ENCODE measurements around the gene ACACB. TPM values are rescaled to one million over a fixed set of nuclear protein-coding genes. Genes with fewer than 3 reads are reported as not detected.
"Not testable (repeated sequence)": the region's sequence is repeated elsewhere in the genome, so short reads cannot be mapped to it uniquely, and the experiment has no call there.

Gene ACACB
- polyA plus RNA-seq, 2 of the 4 experiments (the other 2 are of a cell fraction): 6.8 to 7.6 TPM

DNA sequence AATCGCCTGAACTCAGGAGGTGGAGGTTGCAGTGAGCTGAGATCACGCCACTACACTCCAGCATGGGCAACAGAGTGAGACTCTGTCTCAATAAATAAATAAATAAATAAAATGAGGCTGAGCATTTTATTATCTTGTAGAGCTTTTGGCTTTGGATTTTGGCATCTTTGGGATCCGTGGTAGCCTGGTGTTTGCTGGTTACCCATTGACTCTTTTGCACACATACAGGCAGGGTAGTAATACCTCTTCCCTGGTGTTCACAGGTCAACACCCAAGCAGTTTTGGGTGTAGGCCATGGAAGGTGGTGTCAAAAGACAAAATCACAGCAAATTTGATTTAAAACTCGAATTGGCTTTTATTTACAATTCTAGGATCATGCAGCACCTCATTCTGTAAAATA, 27.8 kb downstream of the ACACB start:
- no peak for TF ChIP-seq KDM1A (IDR thresholded peaks at IDR 0.05; ENCODE audit: low read depth)
- TF ChIP-seq, protein P1, sequence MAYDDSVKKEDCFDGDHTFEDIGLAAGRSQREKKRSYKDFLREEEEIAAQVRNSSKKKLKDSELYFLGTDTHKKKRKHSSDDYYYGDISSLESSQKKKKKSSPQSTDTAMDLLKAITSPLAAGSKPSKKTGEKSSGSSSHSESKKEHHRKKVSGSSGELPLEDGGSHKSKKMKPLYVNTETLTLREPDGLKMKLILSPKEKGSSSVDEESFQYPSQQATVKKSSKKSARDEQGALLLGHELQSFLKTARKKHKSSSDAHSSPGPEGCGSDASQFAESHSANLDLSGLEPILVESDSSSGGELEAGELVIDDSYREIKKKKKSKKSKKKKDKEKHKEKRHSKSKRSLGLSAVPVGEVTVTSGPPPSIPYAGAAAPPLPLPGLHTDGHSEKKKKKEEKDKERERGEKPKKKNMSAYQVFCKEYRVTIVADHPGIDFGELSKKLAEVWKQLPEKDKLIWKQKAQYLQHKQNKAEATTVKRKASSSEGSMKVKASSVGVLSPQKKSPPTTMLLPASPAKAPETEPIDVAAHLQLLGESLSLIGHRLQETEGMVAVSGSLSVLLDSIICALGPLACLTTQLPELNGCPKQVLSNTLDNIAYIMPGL (CRISPR knock-in tag; IDR thresholded peaks at IDR 0.05; ENCODE audit: borderline replicate concordance): no peak
- TF ChIP-seq JUNB (IDR thresholded peaks at IDR 0.05): no peak
- no peak for TF ChIP-seq CBX8 (IDR thresholded peaks at IDR 0.05)
- TF ChIP-seq POLR2A (IDR thresholded peaks at IDR 0.05; ENCODE audit: low read length): no peak
- TF ChIP-seq RAD21 (conservative IDR thresholded peaks at IDR 0.05 in 1 of 2, IDR thresholded peaks at IDR 0.05 in 1 of 2): no peak
- no peak for TF ChIP-seq RFX5 (IDR thresholded peaks at IDR 0.05)
- no peak for TF ChIP-seq CHD2 (IDR thresholded peaks at IDR 0.05; ENCODE audit: low read length, partially characterized antibody)
- TF ChIP-seq NR3C1 (IDR thresholded peaks at IDR 0.05): no peak
- no peak for TF ChIP-seq FOSL2 (IDR thresholded peaks at IDR 0.05)
- TF ChIP-seq FOSL2 (CRISPR knock-in tag; IDR thresholded peaks at IDR 0.05): no peak
- TF ChIP-seq GATA3 (IDR thresholded peaks at IDR 0.05; ENCODE audit: borderline replicate concordance): no peak
- TF ChIP-seq HOXA7 (CRISPR knock-in tag; IDR thresholded peaks at IDR 0.05): no peak
- no peak for TF ChIP-seq FOXS1 (CRISPR knock-in tag; IDR thresholded peaks at IDR 0.05)
- Histone ChIP-seq H3K4me1 (no peaks in the 10 kb centered on the region), H3K4me2 (no peak overlapping the region), H3K27ac (no peak overlapping the region), H3K9me3 (no peaks in the 10 kb centered on the region), H3K4me3 (no peak overlapping the region)
- ATAC-seq (no peak), FAIRE-seq (no peak), DNase-seq (ENCODE audit: low read depth in 1 of 2, low spot score in 1 of 2) (no peak)
- 44% methylated on average over 4 of the region's 4 CpGs for WGBS (ENCODE audit: missing lambda C conversion rate)
- POLR2A ChIA-PET: no interaction called here
- CTCF ChIA-PET: interaction anchor here (0.6 to 3.3 kb wide), 3 partner anchors 10 to 529 kb away, joined by 4 to 18 read pairs (median 5); no protein-coding TSS in a partner anchor

DNA sequence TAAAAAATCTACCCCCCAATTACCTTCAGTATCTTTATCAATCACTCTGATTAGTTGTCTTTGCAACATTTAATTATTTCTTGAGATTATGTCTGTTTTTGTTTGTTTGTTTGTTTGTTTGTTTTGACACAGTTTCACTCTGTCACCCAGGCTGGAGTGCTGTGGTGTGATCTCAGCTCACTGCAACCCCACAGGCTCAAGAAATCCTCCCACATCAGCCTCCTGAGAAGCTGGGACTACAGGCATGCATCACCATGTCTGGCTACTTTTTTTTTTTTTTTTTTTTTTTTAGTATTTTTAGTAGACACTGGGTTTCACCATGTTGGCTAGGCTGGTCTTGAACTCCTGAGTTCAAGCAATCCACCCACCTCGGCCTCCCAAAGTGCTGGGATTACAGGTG, 30.7 kb downstream of the ACACB start:
- H3K9me3 ChIP-seq; H3K4me3 ChIP-seq; ATAC-seq; FAIRE-seq; H3K4me2 ChIP-seq; H3K4me1 ChIP-seq; DNase-seq (ENCODE audit: low read depth in 1 of 2, low spot score in 1 of 2); H3K27ac ChIP-seq: not testable (repeated sequence)
- ChIA-PET POLR2A (interaction anchor here (0.6 kb wide), 2 partner anchors 18 to 1673 kb away, joined by 3 to 4 read pairs; no protein-coding TSS in a partner anchor), CTCF (interaction anchor here (0.7 to 1.1 kb wide), 2 partner anchors 30 to 117 kb away, joined by 3 read pairs; partner anchors contain the start of gene ACACB)
- WGBS (ENCODE audit: missing lambda C conversion rate): 86% methylated on average over 1 of the region's 1 CpG

DNA sequence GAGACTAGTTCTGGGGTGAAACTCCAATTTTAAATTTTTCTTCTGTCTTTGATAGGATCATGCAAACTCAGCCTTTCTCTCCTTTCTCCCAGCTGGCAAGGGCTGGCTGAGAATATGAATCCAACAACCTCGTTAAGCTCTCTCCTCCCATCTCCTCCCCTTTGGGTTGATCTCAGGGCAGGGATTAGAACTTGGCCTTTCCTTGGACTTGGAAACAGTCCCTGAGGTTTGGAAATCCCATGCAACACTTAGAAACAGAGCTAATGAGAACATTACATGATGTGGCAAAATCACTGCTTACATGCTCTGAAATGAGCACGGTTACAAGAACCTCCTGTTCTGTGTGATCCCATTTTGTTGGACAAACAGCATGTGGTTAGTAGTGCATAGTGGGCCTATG, 31.6 kb downstream of the ACACB start:
- DNase-seq (ENCODE audit: low read depth in 1 of 2, low spot score in 1 of 2) (no peak), ATAC-seq (no peak), FAIRE-seq (no peak)
- TF ChIP-seq ZFP36 (IDR thresholded peaks at IDR 0.05; ENCODE audit: borderline replicate concordance, partially characterized antibody): no peak
- TF ChIP-seq, protein P2, sequence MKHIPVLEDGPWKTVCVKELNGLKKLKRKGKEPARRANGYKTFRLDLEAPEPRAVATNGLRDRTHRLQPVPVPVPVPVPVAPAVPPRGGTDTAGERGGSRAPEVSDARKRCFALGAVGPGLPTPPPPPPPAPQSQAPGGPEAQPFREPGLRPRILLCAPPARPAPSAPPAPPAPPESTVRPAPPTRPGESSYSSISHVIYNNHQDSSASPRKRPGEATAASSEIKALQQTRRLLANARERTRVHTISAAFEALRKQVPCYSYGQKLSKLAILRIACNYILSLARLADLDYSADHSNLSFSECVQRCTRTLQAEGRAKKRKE (CRISPR knock-in tag; IDR thresholded peaks at IDR 0.05; ENCODE audit: low read depth): no peak
- TF ChIP-seq JUNB (IDR thresholded peaks at IDR 0.05): no peak
- no peak for TF ChIP-seq EHMT2 (IDR thresholded peaks at IDR 0.05; ENCODE audit: low read depth)
- no peak for TF ChIP-seq EHF (CRISPR knock-in tag; IDR thresholded peaks at IDR 0.05)
- no peak for TF ChIP-seq NFE2L2 (conservative IDR thresholded peaks at IDR 0.05; ENCODE audit: low read length)
- CTCF ChIA-PET: interaction anchor here (0.8 to 1.4 kb wide), 3 partner anchors 36 to 246 kb away, joined by 3 to 4 read pairs (median 3); partner anchors contain the start of gene ALKBH2
- 66% methylated on average over 2 of the region's 2 CpGs for WGBS (ENCODE audit: missing lambda C conversion rate)
- Histone ChIP-seq H3K27ac (no peak overlapping the region), H3K9me3 (no peaks in the 10 kb centered on the region), H3K4me3 (no peak overlapping the region), H3K4me1 (no peaks in the 10 kb centered on the region), H3K4me2 (no peak overlapping the region)
- POLR2A ChIA-PET: no interaction called here

DNA sequence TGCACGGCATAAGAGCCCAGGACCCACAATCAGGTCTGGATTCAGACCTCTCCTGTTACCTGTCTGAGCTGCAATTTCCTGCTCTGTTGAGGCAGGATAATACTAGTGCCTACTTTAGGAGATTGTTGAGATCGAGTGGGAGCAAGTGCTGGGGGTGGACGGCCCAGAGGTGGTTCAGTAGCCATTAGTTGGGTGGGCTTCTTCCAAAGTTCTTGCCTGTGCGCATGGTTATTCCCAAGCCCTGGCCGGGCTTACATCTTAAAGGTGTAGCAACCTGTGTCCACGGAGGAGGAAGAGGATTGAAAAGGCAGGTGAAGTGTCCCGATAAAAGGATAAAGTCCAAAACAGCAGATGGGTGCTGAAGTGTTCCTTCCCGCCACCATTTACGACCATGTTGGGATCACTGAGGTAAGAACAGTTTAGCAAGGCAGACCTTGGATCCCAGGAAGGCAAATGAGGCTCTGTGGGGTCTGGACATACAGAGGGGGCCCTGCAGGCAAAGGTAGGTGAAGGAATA, 33.8 kb downstream of the ACACB start:
- Histone ChIP-seq H3K4me3 (no peak overlapping the region), H3K4me2 (no peak overlapping the region), H3K27ac (no peak overlapping the region), H3K4me1 (peaks cover under 1% of the 10 kb centered on the region; the same call in 1 of the 3 replicates), H3K9me3 (no peaks in the 10 kb centered on the region)
- CTCF ChIA-PET: no interaction called here
- no peak for DNase-seq (ENCODE audit: low read depth in 1 of 2, low spot score in 1 of 2)
- no peak for ATAC-seq
- FAIRE-seq: no peak
- POLR2A ChIA-PET: no interaction called here
- 83% methylated on average over 9 of the region's 9 CpGs for WGBS (ENCODE audit: missing lambda C conversion rate)
- TF ChIP-seq BHLHE40 (IDR thresholded peaks at IDR 0.05; ENCODE audit: low read depth, low read length) (no peak), JUNB (IDR thresholded peaks at IDR 0.05) (no peak), TFCP2L1 (CRISPR knock-in tag; IDR thresholded peaks at IDR 0.05) (no peak), NPAS2 (CRISPR knock-in tag; IDR thresholded peaks at IDR 0.05; ENCODE audit: borderline replicate concordance) (no peak), ESRRA (IDR thresholded peaks at IDR 0.05; ENCODE audit: borderline replicate concordance, low read length) (no peak), CBX2 (IDR thresholded peaks at IDR 0.05; ENCODE audit: borderline replicate concordance, low read depth) (no peak), TP53 (CRISPR knock-in tag; IDR thresholded peaks at IDR 0.05) (no peak), HOXB5 (CRISPR knock-in tag; IDR thresholded peaks at IDR 0.05) (no peak), KDM5A (IDR thresholded peaks at IDR 0.05) (no peak), RFX5 (IDR thresholded peaks at IDR 0.05) (no peak), GATA3 (IDR thresholded peaks at IDR 0.05; ENCODE audit: borderline replicate concordance) (no peak), NR3C1 (IDR thresholded peaks at IDR 0.05) (no peak), SREBF2 (IDR thresholded peaks at IDR 0.05) (no peak), EP300 (IDR thresholded peaks at IDR 0.05) (no peak)
- TF ChIP-seq, protein P3, sequence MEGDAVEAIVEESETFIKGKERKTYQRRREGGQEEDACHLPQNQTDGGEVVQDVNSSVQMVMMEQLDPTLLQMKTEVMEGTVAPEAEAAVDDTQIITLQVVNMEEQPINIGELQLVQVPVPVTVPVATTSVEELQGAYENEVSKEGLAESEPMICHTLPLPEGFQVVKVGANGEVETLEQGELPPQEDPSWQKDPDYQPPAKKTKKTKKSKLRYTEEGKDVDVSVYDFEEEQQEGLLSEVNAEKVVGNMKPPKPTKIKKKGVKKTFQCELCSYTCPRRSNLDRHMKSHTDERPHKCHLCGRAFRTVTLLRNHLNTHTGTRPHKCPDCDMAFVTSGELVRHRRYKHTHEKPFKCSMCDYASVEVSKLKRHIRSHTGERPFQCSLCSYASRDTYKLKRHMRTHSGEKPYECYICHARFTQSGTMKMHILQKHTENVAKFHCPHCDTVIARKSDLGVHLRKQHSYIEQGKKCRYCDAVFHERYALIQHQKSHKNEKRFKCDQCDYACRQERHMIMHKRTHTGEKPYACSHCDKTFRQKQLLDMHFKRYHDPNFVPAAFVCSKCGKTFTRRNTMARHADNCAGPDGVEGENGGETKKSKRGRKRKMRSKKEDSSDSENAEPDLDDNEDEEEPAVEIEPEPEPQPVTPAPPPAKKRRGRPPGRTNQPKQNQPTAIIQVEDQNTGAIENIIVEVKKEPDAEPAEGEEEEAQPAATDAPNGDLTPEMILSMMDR (IDR thresholded peaks at IDR 0.05): no peak
